Cardiac fibroblast (primary cell): Measurements from ENCODE around the gene NRTN.

Experiments used
- DNase-seq, 2 donors: peaks; one replicate each; pipeline versions ENCODE4 v3.0.0 to v3.0.0-alpha.2; 2010; ENCODE audit warnings: low read depth in 2 of 2
- H3K4me3 ChIP-seq, 2 donors: replicated peaks in 1 of 2; 1 replicate in 1 of 2; 2 replicates in 1 of 2; pipeline ENCODE4 v1.5.1; 2011; ENCODE audit warnings: low read depth in 2 of 2, low read length in 2 of 2, mild to moderate bottlenecking in 2 of 2, moderate library complexity in 1 of 2
- TF ChIP-seq, protein P1 (sequence below): IDR thresholded peaks from one replicate; pipeline ENCODE4 v1.5.1; 2011; ENCODE audit warnings: low read depth, mild to moderate bottlenecking, low read length, inconsistent platforms

NRTN gene, protein sequence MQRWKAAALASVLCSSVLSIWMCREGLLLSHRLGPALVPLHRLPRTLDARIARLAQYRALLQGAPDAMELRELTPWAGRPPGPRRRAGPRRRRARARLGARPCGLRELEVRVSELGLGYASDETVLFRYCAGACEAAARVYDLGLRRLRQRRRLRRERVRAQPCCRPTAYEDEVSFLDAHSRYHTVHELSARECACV

DNA sequence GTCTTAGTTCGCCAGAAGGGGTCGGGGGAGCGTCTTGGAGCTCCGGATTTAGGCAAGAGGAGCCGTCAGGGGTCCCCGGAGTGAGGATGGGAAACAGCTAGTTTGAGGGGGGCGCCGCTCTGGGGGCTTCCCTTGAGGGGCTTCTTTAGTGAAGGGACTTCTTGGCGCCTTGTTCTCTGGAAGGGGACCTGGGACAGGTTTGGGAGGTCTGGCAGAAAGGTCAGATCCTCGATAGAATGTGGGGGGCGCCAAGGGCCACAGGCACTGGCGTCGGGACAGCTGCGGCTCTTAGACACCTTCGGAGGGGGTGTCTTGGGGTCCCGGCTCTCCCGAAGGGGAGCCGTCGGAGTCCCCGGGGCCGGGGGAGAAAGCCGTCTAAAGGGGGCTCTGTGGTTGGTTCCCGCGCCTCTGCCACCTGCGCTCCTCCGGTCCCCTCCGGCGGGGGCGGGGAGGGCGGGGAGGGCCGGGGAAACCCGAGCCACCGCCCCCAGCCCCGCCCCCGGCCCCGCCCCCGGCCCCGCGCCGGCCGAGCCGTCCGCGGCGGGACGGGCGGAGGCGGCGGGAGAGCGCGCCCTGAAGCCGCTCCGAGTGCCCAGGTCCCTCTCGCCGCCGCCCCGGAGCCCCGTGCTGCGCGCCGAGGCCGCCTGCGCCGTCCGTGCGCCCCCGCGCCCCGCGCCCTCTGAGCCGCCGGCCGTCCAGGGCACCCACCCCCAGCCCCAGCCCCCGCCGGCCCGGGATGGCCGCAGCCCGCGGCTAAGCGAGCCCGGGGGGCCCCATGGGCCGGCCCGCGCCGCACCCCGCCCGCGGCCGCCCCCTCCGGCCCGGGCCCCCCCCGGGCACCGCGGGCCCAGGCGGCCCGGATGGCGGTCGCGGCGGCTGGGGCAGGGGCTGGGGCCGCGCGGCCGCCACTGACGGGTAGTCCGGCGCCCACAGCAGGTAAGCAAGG lies at the start of gene NRTN:
Gene NRTN, plus strand, starts transcription at position 552 of the 946 bp plus-strand sequence. CDS start 19,099 bp downstream, outside the sequence.
- peak within 1 kb of the TSS; percentile 22 to 40 for H3K4me3 ChIP-seq
- no peak for DNase-seq
- TF ChIP-seq, protein P1, sequence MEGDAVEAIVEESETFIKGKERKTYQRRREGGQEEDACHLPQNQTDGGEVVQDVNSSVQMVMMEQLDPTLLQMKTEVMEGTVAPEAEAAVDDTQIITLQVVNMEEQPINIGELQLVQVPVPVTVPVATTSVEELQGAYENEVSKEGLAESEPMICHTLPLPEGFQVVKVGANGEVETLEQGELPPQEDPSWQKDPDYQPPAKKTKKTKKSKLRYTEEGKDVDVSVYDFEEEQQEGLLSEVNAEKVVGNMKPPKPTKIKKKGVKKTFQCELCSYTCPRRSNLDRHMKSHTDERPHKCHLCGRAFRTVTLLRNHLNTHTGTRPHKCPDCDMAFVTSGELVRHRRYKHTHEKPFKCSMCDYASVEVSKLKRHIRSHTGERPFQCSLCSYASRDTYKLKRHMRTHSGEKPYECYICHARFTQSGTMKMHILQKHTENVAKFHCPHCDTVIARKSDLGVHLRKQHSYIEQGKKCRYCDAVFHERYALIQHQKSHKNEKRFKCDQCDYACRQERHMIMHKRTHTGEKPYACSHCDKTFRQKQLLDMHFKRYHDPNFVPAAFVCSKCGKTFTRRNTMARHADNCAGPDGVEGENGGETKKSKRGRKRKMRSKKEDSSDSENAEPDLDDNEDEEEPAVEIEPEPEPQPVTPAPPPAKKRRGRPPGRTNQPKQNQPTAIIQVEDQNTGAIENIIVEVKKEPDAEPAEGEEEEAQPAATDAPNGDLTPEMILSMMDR, result no peak

DNA sequence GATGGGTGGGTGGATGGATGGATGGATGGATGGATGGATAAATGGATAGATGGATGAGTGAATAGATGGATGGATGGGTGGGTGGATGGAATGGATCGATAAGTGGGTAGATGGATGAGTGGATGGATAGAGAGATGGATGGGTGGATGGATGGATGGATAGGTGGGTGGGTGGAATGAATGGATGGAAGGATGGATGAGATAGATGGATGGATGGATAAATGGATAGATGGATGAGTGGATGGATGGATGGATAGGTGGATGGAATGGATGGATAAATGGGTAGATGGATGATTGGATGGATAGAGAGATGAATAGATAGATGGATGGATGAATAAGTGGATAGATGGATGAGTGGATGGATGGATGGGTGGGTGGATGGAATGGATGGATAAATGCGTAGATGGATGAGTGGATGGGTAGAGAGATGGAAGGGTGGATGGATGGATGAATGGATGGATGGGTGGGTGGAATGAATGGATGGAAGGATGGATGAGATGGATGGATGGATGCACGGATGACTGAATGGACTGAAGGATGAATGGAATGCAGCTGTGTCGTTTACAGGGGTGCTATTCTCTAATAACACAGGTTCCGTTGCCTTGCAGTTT lies 42.2 kb upstream of the NRTN start:
- DNase-seq, result no peak

DNA sequence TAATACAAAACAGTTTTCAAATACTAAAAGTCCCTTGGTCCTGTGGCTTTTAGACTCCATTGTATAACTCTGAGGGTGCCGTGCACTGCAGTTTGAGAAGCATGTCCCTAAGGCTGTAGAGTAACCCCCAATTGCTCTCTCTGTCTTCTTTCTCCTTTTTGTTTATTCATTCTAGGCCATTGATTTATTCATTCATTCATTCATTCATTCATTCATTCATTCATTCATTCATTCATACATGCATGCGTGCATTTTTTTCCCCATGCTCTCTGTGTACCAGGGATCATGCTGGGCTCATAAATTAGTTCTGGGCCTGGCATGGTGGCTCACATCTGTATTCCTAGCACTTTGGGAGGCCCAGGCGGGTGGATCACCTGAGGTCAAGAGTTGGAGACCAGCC lies 39.6 kb upstream of the NRTN start:
- TF ChIP-seq, protein P1, result no peak
- H3K4me3 ChIP-seq, result no peak overlapping the region
- DNase-seq, result no peak

More for the DNA sequence above, 42.2 kb upstream of the NRTN start:
- TF ChIP-seq, protein P1, result no peak
- H3K4me3 ChIP-seq, result no peak overlapping the region

DNA sequence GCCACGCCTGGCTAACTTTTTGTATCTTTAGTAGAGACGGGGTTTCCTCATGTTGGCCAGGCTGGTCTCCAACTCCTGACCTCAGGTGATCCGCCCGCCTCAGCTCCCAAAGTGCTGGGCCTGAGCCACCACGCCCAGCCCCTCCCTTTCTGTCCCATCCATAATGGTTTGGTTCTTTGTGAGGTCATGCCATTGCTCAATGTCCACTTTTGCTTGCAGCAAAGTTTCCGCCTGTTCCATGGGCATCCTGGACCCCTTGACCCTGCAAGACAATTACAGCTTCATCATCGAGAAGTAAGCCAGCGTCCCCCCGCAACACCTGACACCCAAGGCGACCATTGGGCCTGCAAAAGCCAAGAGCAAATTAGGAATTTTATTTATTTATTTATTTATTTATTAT lies 36.9 kb upstream of the NRTN start:
- TF ChIP-seq, protein P1, result no peak
- no peak for DNase-seq
- H3K4me3 ChIP-seq, result no peak overlapping the region

DNA sequence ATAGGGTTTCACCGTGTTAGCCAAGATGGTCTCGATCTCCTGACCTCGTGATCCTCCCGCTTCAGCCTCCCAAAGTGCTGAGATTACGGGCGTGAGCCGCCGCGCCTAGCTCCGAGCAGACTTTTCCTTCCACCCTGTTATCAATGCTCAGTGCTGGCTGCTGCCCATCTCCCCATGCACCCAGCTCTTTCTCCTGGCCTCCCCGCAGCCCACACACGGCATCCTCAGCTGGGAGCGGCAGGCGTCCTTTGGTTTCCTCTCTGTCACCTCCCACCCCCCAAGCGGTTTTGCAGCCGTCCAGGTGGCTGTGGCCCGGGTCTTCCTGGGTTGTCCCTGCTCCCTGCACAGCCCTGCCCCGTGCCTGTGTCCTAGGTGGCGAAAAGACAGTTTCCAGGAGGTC lies 32.5 kb upstream of the NRTN start:
- TF ChIP-seq, protein P1, result no peak
- no peak for DNase-seq
- H3K4me3 ChIP-seq, result no peak overlapping the region

DNA sequence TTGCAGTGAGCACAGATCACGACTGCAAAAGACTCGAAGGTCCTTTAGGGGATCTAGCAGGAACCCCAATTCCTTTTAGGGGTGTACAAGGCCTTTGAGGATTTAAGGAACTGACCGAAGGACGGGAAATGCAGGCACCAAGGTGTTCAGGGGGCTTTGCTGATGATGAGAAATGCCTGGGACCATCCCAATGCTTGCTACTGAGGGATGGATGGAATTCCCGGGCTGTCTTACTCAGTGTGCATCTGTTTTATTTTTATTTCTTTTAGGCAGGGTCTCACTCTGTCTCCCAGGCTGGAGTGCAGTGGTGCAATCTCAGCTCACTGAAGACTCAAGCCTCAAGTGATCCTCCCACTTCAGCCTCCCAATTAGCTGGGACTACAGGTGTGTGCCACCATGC lies 31.6 kb upstream of the NRTN start:
- TF ChIP-seq, protein P1, result no peak
- no peak for DNase-seq
- no peak overlapping the region for H3K4me3 ChIP-seq
